GM18858 (cell line): ENCODE results near the gene KCNK13.
"Not testable (repeated sequence)": the region's sequence is repeated elsewhere in the genome, so short reads cannot be mapped to it uniquely, and the experiment has no call there.

Experiments used
- ATAC-seq: cut with Tn5 transposase; IDR thresholded peaks from one replicate; pipeline ENCODE4 v1.9.1; 2021; ENCODE audit not compliant: unreplicated experiment

The KCNK13 gene

DNA sequence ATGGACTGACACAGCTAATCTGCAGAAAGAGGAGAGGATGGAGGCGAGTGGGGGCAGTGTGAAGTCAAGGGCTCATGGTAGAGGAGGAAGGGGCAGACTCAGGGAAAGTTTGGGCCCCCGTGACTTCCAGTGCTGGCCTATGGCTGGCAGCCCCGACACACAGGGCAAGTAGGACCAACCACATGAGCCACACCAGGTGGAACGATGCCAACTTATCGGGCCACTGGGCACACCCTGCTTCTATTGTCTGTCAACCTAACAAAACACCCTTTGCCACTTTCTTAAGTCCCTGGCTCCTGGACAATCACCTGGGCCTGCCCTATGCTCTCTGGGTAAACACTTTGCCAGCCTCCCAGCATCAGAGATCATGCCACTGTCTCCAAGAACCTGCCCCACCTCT is 129.4 kb downstream of the KCNK13 start:
- ATAC-seq: no peak

- ATAC-seq: no peak
Measured at GRCh38 chr14:90191585-90191984, 129.8 kb downstream of the KCNK13 start.

DNA sequence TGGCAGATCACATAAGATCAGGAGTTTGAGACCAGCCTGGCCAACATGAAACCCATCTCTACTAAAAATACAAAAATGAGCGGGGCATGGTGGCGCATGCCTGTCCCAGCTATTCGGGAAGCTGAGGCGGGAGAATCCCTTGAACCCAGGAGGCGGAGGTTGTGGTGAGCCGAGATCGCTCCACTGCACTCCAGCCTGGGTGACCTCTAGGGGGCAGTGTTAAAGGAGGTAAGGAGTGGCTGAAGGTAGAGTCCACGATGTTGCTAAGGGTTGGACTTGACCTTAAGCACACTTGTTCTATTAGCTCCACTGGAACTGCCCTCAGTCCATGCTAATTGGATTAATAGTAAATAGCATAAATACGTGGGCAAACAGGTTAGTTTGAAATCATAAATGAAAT is 132.1 kb downstream of the KCNK13 start:
- ATAC-seq: no peak

DNA sequence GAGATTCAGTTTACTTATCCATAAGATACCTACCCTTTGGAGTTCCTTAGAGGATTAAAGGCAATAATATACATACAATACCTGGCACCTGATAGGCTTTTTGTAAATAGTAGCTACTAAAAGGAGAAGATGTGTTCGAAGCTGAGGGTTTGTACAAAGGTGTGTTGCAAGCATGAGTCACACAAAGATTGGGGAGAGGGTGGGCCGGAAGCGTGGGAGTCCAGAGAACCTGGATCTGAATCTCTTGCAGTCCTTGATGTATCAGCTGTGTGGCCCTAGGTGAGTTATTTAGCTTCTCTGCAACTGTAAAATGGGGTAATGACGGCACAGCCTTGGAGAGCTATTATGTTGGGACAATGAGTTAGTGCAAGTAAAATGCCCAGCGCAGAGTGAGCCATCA is 132.9 kb downstream of the KCNK13 start:
- no peak for ATAC-seq

DNA sequence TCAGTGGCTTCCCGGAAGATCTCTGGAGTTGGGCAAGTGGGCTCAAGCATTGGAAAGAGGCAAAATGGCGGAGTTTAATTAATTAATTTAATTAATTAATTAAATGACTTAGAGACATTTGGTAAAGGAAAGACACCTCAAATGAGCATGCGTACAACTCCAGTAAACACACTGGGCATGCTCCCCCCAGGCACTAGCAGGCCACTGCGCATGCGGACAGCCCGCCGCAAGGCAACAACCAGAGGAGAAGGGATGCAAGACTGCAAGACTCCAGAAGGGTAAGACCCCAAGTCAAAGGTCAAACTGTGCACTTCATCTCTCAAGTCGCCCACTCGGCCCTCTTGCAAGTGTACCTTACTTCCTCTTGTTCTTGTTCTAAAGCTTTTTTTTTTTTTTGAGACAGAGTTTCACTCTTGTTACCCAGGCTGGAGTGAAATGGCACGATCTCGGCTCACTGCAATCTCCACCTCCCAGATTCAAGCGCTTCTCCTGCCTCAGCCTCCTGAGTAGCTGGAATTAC is 136.8 kb downstream of the KCNK13 start:
- ATAC-seq: no peak

- ATAC-seq: not testable (repeated sequence)
Measured at GRCh38 chr14:90200546-90200945, 138.8 kb downstream of the KCNK13 start.

DNA sequence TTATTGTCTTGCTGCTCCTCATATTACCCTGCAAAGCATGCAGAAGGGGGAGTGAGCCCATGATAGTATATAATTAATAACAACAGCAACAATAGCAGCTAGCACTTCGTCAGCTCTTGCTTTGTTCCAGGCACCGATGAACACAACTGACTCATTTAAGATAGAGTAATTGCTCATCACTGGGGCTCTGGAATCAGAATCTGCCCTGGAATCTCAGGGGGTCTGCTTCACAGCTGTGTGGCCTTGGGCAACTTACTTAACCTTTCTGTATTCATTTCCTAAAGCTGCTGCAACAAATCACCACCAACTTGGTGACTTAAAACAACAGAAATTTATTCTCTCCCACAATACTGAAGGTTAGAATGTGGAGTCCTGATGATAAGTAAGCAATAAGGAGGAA is 139.6 kb downstream of the KCNK13 start:
- ATAC-seq: no peak

- no peak for ATAC-seq
Measured at GRCh38 chr14:90204516-90204915, 142.7 kb downstream of the KCNK13 start.

DNA sequence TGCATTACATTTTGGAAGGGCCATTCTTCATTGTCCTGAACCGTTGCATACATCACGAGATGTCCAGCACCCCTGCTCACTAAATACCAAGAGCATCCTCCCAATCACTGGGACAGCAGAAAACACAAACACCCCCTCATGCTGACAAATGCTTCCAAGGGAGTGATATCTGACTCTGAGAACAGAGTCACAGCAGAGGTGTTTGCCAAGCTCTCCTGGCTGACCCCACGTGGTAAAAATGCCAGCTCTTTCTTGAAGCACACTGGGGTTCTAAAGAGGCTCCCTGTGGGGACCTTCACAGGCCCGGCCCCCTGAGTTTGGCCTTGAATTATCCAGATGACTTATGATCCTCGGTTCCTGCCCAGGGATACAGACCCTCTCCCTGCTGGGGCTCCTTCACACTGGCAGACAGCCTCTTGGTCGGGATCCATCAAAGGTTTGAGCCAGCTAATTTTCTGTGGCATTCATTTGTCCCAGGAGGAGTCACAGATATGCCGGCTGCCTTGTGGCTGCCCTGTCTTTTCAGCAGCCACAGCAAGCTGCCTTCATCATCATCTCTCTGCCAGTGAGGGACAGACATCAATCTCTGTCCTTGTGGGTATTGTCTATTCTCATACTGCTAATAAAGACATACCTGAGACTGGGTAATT is 151.4 kb downstream of the KCNK13 start:
- no peak for ATAC-seq

GRCh38 chr14:90228478-90228877 is 166.7 kb downstream of the KCNK13 start:
- no peak for ATAC-seq

- ATAC-seq: not testable (repeated sequence)
Measured at GRCh38 chr14:90229942-90230341, 168.1 kb downstream of the KCNK13 start.
